OCI-LY7 (cell line): ENCODE measurements around the gene KYNU.

Experiments
- EZH2phosphoT487 ChIP-seq: fragments of 200-600 bp; sonication (generic); IDR thresholded peaks from 2 replicates; pipeline ENCODE4 v1.6.1; 2018; ENCODE audit warnings: low read depth, borderline replicate concordance, mild to moderate bottlenecking, mixed run types, antibody characterized with exemption, low read length, moderate library complexity, mixed read lengths
- TF ChIP-seq, protein P1 (sequence below): fragments of 200-600 bp; sonication (generic); conservative IDR thresholded peaks from 2 replicates; pipeline ENCODE4 v1.5.1; 2014; ENCODE audit warnings: mild to moderate bottlenecking, antibody characterized with exemption, low read length, moderate library complexity, mixed read lengths

DNA sequence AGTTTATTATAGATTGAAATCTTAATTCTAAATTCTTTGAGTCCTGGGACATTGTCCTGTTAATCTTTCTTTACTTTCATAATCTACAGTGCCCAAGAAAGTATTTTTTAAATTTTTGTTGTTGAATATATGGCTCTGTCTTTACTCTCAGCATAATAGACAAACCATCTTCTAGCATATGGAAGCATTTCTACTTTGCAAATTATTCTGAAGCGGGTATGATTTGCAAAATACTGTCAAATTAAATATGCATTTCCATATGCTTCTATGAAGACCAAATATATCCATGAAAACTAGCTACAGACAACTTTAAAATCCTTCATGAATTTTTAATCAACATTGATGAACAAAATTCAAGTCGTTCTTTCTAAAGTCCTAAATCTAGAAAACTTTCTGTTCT lies 117.2 kb downstream of the KYNU start:
- TF ChIP-seq, protein P1, sequence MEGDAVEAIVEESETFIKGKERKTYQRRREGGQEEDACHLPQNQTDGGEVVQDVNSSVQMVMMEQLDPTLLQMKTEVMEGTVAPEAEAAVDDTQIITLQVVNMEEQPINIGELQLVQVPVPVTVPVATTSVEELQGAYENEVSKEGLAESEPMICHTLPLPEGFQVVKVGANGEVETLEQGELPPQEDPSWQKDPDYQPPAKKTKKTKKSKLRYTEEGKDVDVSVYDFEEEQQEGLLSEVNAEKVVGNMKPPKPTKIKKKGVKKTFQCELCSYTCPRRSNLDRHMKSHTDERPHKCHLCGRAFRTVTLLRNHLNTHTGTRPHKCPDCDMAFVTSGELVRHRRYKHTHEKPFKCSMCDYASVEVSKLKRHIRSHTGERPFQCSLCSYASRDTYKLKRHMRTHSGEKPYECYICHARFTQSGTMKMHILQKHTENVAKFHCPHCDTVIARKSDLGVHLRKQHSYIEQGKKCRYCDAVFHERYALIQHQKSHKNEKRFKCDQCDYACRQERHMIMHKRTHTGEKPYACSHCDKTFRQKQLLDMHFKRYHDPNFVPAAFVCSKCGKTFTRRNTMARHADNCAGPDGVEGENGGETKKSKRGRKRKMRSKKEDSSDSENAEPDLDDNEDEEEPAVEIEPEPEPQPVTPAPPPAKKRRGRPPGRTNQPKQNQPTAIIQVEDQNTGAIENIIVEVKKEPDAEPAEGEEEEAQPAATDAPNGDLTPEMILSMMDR = no peak
- TF ChIP-seq EZH2phosphoT487 = no peak
